GM20431 (cell line): ENCODE results near the gene PEX11B.

Source experiments
- in situ Hi-C: fragments of 300-500 bp; cut with MseI, MboI; formaldehyde crosslinking; loops from one replicate; pipeline ENCODE4 v1.15.0; 2020; ENCODE audit warnings: low sequenced_read_pairs; ENCODE audit not compliant: unreplicated experiment

PEX11B gene

GRCh38 chr1:145916745-145917144 lies 1.8 kb downstream of the PEX11B start:
- in situ Hi-C loops: no loop called here

GRCh38 chr1:145912128-145912641 lies 6.3 kb downstream of the PEX11B start:
- in situ Hi-C loops: no loop called here

GRCh38 chr1:145908653-145909052 lies 9.9 kb downstream of the PEX11B start:
- in situ Hi-C loops: no loop called here

GRCh38 chr1:145906954-145907753 lies 11.4 kb downstream of the PEX11B start:
- in situ Hi-C loops: no loop called here

- in situ Hi-C loops: no loop called here
These were observed 17.1 kb downstream of the PEX11B start for GRCh38 chr1:145901312-145902021.

- in situ Hi-C loops: loop anchor here (10.0 kb wide), 1 partner anchor 116 kb away; no protein-coding TSS in a partner anchor
These were observed 19.8 kb downstream of the PEX11B start for GRCh38 chr1:145898756-145899155.

- in situ Hi-C loops: loop anchor here (10.0 kb wide), 1 partner anchor 117 kb away; no protein-coding TSS in a partner anchor
These were observed 20.5 kb downstream of the PEX11B start for GRCh38 chr1:145897969-145898368.

- in situ Hi-C loops: loop anchor here (10.0 kb wide), 1 partner anchor 119 kb away; no protein-coding TSS in a partner anchor
These were observed 23.0 kb downstream of the PEX11B start for GRCh38 chr1:145895471-145895870.

- in situ Hi-C loops: loop anchor here (10.0 kb wide), 1 partner anchor 121 kb away; no protein-coding TSS in a partner anchor
These were observed 25.0 kb downstream of the PEX11B start for GRCh38 chr1:145893306-145894055.

- in situ Hi-C loops: loop anchor here (10.0 kb wide), 1 partner anchor 122 kb away; no protein-coding TSS in a partner anchor
These were observed 25.9 kb downstream of the PEX11B start for GRCh38 chr1:145892486-145893087.

GRCh38 chr1:145891587-145892485 lies 26.7 kb downstream of the PEX11B start:
- in situ Hi-C loops: loop anchor here (10.0 kb wide), 1 partner anchor 123 kb away; no protein-coding TSS in a partner anchor

- in situ Hi-C loops: loop anchor here (10.0 kb wide), 1 partner anchor 124 kb away; no protein-coding TSS in a partner anchor
These were observed 27.4 kb downstream of the PEX11B start for GRCh38 chr1:145891143-145891542.

GRCh38 chr1:145889722-145890121 lies 28.8 kb downstream of the PEX11B start:
- in situ Hi-C loops: loop anchor here (10.0 kb wide), 1 partner anchor 125 kb away; no protein-coding TSS in a partner anchor

- in situ Hi-C loops: no loop called here
These were observed 30.9 kb downstream of the PEX11B start for GRCh38 chr1:145887631-145888030.

- in situ Hi-C loops: no loop called here
These were observed 31.7 kb downstream of the PEX11B start for GRCh38 chr1:145886816-145887215.

- in situ Hi-C loops: no loop called here
These were observed 32.1 kb downstream of the PEX11B start for GRCh38 chr1:145886390-145886789.

GRCh38 chr1:145885738-145886287 lies 32.7 kb downstream of the PEX11B start, which contains the start of gene ANKRD35:
TSS of gene ANKRD35 (minus strand) at chr1:145885866. CDS start at chr1:145885758, 108 bp downstream.
- in situ Hi-C loops: no loop called here

GRCh38 chr1:145884675-145885074 lies 33.8 kb downstream of the PEX11B start:
- in situ Hi-C loops: no loop called here
